Central memory CD8-positive, alpha-beta T cell (primary cell): ENCODE results near the gene PRSS12.
A peak's percentile ranks its signal among the peaks of the same experiment; 100 is the strongest.
"Not testable (repeated sequence)": the region's sequence is repeated elsewhere in the genome, so short reads cannot be mapped to it uniquely, and the experiment has no call there.

ENCODE experiments used
- ATAC-seq: fragments of 150-1000 bp; cut with Tn5 transposase; replicated peaks from 2 replicates; pipeline ENCODE4 v1.10.0; 2022; ENCODE audit warnings: mild to moderate bottlenecking, moderate FRiP score, moderate number of reproducible peaks; ENCODE audit not compliant: poor library complexity, severe bottlenecking; ENCODE audit errors: extremely low read depth
- DNase-seq, 2 donors: peaks; one replicate each; pipeline ENCODE4 v3.0.0; 2021; ENCODE audit warnings: low spot score in 2 of 2
- H3K27ac Mint-ChIP-seq: one replicate; pipeline ENCODE4 v1.8.0; 2022; ENCODE audit warnings: low read depth, mild to moderate bottlenecking, moderate library complexity, mixed read lengths
- H3K27me3 Mint-ChIP-seq: one replicate; pipeline ENCODE4 v1.8.0; 2022; ENCODE audit warnings: mixed read lengths
- H3K36me3 Mint-ChIP-seq: one replicate; pipeline ENCODE4 v1.8.0; 2022; ENCODE audit warnings: mild to moderate bottlenecking, moderate library complexity, mixed read lengths; ENCODE audit not compliant: insufficient read depth
- H3K4me1 Mint-ChIP-seq: one replicate; pipeline ENCODE4 v1.8.0; 2022; ENCODE audit warnings: mixed read lengths
- H3K4me3 Mint-ChIP-seq: one replicate; pipeline ENCODE4 v1.8.0; 2022; ENCODE audit warnings: mild to moderate bottlenecking, moderate library complexity, mixed read lengths
- H3K9me3 Mint-ChIP-seq: one replicate; pipeline ENCODE4 v1.8.0; 2022; ENCODE audit warnings: mixed read lengths

Gene PRSS12

DNA sequence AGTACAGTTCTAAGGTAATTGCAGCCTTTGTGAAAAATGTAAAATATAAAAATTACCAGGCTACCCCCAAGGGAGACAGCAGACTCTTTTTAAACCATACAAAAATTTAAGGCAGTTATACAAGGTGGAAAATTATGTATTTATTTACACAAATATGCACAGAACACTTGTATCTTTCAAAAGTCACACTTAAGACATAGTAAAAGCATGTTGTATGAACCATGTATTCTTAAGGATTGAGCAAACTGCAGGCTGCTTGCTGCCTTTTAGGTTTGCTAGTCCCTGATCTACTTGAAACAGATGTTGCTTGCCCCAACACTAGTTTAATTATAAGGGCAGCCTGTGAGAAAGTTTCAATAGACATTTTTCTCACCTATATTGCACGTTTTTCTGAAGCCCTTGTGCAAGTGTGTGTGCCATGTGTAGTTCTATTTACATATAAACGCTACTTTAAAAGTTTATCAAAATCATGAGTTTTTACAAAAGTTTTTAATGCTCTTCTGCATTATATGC, 72.8 kb downstream of the PRSS12 start:
- Mint-ChIP-seq H3K36me3 (peaks cover 37% of the 10 kb centered on the region), H3K4me1 (peaks cover 32% of the 10 kb centered on the region), H3K9me3 (no peaks in the 10 kb centered on the region), H3K4me3 (peak overlapping the region; percentile 87), H3K27me3 (no peaks in the 10 kb centered on the region), H3K27ac (peak overlapping the region; percentile 98)
- ATAC-seq (no peak), DNase-seq (no peak)

DNA sequence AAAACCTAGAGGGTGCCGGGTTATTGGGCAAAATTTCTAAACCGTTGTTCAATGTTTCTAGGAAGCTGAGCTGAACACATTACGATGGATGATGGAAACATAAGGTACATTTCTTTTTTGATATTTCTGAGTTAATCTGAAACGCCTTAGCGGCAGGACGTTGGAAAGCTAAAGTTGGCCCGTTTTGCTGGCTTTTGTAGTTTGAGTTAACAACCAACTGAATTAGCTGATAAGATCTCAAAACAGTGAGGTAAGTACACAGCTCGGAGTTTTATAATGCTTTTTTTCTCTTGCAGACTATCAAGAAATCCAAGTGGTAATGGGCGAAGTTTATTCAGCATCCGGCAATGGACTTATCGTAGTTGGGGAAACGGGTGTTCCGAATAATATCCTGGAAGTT, 73.5 kb downstream of the PRSS12 start:
- Mint-ChIP-seq H3K9me3 (no peaks in the 10 kb centered on the region), H3K27ac (peak overlapping the region; percentile 98), H3K4me3 (peak overlapping the region; percentile 87), H3K27me3 (no peaks in the 10 kb centered on the region), H3K36me3 (peaks cover 37% of the 10 kb centered on the region), H3K4me1 (peaks cover 32% of the 10 kb centered on the region)
- no peak for DNase-seq
- ATAC-seq = no peak

- H3K4me3 Mint-ChIP-seq = peak overlapping the region; percentile 87
- H3K36me3 Mint-ChIP-seq = peaks cover 35% of the 10 kb centered on the region
- ATAC-seq = peak; percentile 94
- peak overlapping the region; percentile 98 for H3K27ac Mint-ChIP-seq
- DNase-seq = peak; percentile 92 to 95
- H3K9me3 Mint-ChIP-seq = no peaks in the 10 kb centered on the region
- no peaks in the 10 kb centered on the region for H3K27me3 Mint-ChIP-seq
- H3K4me1 Mint-ChIP-seq = peaks cover 32% of the 10 kb centered on the region
Observed at GRCh38 chr4:118278473-118279274, 74.1 kb downstream of the PRSS12 start.

- H3K27me3 Mint-ChIP-seq = no peaks in the 10 kb centered on the region
- peak overlapping the region; percentile 98 for H3K27ac Mint-ChIP-seq
- no peaks in the 10 kb centered on the region for H3K9me3 Mint-ChIP-seq
- H3K4me3 Mint-ChIP-seq = peak overlapping the region; percentile 87
- peaks cover 34% of the 10 kb centered on the region for H3K36me3 Mint-ChIP-seq
- H3K4me1 Mint-ChIP-seq = peaks cover 32% of the 10 kb centered on the region
- DNase-seq (no peak), ATAC-seq (no peak)
Observed at GRCh38 chr4:118277243-118277642, 75.6 kb downstream of the PRSS12 start.

DNA sequence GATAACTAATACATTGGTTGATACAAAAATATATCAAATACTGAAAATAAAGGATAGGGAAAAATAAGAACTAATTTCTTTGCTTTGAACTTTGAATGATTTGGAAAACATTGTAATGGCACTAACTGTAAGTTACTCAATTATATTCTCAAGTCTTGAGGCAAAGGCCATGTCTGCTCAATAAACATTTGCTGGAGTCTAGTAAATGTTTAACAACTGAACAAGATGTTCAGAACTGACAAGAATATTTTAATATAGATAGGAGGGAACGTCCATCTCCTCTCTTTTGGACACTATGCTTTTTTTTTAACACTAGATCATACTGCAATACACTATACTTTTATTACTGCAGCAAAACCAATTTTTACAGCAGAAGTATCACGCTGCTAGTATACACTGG, 76.2 kb downstream of the PRSS12 start:
- Mint-ChIP-seq H3K4me3 (no peak overlapping the region), H3K27me3 (no peaks in the 10 kb centered on the region), H3K36me3 (peaks cover 28% of the 10 kb centered on the region), H3K4me1 (peaks cover 32% of the 10 kb centered on the region), H3K9me3 (no peaks in the 10 kb centered on the region), H3K27ac (no peak overlapping the region)
- DNase-seq (no peak), ATAC-seq (no peak)

DNA sequence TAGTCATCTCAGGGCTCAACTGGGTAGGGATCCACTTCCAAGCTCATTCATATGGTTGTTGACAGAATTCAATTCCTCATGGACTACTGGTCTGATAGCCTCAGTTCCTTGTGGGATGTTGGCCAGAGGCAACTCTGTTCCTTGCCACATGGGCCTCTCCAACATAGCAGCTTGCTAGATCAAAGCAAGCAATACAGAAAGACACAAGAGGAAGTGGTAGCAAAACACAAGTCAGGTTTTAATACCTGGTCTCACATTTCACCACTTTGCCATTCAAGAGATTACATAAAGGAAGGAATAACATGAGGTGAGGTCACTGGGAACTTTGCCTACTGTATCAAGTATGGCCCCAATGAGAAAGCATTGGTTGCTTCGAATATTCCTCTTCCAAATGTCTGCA, 79.2 kb downstream of the PRSS12 start:
- no peak overlapping the region for H3K27ac Mint-ChIP-seq
- no peaks in the 10 kb centered on the region for H3K27me3 Mint-ChIP-seq
- H3K4me1 Mint-ChIP-seq = peaks cover 12% of the 10 kb centered on the region
- H3K36me3 Mint-ChIP-seq = peaks cover 7% of the 10 kb centered on the region
- no peak for ATAC-seq
- no peak overlapping the region for H3K4me3 Mint-ChIP-seq
- H3K9me3 Mint-ChIP-seq = no peaks in the 10 kb centered on the region
- DNase-seq = no peak

DNA sequence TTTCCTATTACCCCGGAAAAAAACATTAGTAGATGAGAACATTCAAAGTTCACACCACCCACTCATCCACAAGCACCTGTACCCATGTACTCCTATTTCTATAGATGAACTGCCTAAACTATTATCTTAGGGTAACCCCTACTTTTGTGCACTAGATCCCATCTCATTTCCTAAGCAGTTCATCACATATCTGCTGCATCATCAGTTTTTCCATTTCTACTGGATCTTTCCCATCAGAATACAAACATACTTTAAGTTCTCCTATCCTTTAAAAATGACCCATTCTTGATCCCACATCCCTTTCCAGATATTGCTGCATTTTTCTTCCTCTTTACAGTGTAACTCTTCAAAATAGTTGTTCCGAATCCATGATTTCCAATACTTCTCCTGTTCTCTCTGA, 81.0 kb downstream of the PRSS12 start:
- H3K9me3 Mint-ChIP-seq = no peaks in the 10 kb centered on the region
- no peak overlapping the region for H3K27ac Mint-ChIP-seq
- H3K4me3 Mint-ChIP-seq = no peak overlapping the region
- no peaks in the 10 kb centered on the region for H3K27me3 Mint-ChIP-seq
- ATAC-seq = no peak
- no peaks in the 10 kb centered on the region for H3K4me1 Mint-ChIP-seq
- no peak for DNase-seq
- H3K36me3 Mint-ChIP-seq = no peaks in the 10 kb centered on the region

DNA sequence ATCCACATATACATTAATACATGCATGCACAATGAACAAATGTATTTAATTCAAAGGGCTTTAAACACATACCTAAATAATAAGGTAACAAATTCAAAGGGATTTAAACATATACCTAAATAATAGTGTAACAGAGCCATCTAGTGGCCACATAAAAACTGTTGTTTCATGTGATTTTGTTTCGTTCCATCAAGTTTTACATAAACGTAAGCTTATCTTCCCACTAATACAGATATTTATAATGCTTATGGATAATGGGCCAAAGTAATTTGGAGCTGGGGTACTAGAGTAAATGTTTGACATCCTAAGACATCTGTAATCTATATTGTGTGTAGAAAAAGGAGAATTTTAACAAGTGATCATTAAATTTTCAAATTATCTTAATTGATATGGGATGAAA, 82.3 kb downstream of the PRSS12 start:
- no peaks in the 10 kb centered on the region for H3K36me3 Mint-ChIP-seq
- DNase-seq (no peak), ATAC-seq (peak; percentile 28)
- no peaks in the 10 kb centered on the region for H3K27me3 Mint-ChIP-seq
- no peaks in the 10 kb centered on the region for H3K4me1 Mint-ChIP-seq
- no peaks in the 10 kb centered on the region for H3K9me3 Mint-ChIP-seq
- H3K27ac Mint-ChIP-seq = no peak overlapping the region
- H3K4me3 Mint-ChIP-seq = no peak overlapping the region

DNA sequence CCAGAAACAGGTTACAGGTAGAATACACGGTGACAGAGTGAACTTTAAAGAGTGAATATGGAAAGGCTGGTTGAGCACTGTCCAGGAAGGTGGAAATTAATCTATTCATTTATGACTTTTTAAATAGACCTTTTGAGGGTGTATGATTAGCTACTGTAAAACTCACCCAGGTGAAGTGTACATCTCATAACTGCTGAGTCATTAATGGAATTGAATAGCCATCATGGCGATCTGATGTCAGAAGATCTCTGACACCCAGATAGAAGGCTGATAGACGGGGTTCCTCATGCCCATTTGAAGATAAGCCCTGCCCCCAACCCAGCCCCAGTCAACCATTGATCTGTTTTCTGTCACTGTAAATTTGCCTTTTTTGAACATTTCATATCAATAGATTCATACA, 84.0 kb downstream of the PRSS12 start:
- Mint-ChIP-seq H3K27me3 (peaks cover 12% of the 10 kb centered on the region), H3K4me1 (no peaks in the 10 kb centered on the region), H3K27ac (no peak overlapping the region), H3K36me3 (no peaks in the 10 kb centered on the region), H3K9me3 (no peaks in the 10 kb centered on the region), H3K4me3 (no peak overlapping the region)
- ATAC-seq = no peak
- DNase-seq = no peak

- H3K4me3 Mint-ChIP-seq = not testable (repeated sequence)
Observed at GRCh38 chr4:118266145-118266496, 86.7 kb downstream of the PRSS12 start.

DNA sequence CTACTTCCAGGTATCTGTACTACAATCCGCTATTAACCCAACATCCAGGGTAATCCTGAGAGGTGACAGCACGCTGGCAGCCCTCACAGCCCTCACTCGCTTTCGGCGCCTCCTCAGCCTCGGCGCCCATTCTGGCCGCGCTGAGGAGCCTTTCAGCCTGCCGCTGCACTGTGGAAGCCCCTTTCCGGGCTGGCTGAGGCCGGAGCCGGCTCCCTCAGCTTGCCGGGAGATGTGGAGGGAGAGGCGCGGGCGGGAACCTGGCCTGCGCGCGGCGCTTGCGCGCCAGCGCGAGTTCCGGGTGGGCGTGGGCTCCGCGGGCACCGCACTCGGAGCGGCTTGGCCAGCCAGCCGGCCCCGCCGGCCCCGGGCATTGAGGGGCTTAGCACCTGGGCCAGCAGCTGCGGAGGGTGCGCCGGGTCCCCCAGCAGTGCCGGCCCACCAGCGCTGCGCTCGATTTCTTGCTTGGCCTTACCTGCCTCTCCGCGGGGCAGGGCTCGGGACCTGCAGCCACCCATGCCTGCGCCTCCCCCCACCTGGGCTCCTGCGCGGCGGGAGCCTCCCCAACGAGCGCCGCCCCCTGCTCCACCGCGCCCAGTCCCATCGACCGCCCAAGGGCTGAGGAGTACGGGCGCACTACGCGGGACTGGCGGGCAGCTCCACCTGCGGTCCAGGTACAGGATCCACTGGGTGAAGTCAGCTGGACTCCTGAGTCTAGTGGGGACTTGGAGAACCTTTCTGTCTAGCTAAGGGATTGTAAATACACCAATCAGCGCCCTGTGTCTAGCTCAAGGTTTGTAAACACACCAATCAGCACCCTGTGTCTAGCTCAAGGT, 87.3 kb downstream of the PRSS12 start:
- no peak for ATAC-seq
- Mint-ChIP-seq H3K36me3 (no peaks in the 10 kb centered on the region), H3K4me1 (no peaks in the 10 kb centered on the region), H3K9me3 (no peaks in the 10 kb centered on the region), H3K27ac (no peak overlapping the region), H3K4me3 (peak overlapping the region; percentile 26), H3K27me3 (peaks cover 24% of the 10 kb centered on the region)
- DNase-seq = no peak

More at GRCh38 chr4:118266145-118266496, 86.7 kb downstream of the PRSS12 start:
- H3K9me3 Mint-ChIP-seq, ATAC-seq, DNase-seq, H3K36me3 Mint-ChIP-seq, H3K4me1 Mint-ChIP-seq, H3K27ac Mint-ChIP-seq: not testable (repeated sequence)
- peaks cover 21% of the 10 kb centered on the region for H3K27me3 Mint-ChIP-seq

GRCh38 chr4:118264096-118264495, 88.7 kb downstream of the PRSS12 start:
- Mint-ChIP-seq H3K9me3 (no peaks in the 10 kb centered on the region), H3K27ac (no peak overlapping the region), H3K27me3 (peaks cover 29% of the 10 kb centered on the region), H3K36me3 (no peaks in the 10 kb centered on the region), H3K4me3 (no peak overlapping the region), H3K4me1 (no peaks in the 10 kb centered on the region)
- DNase-seq (no peak), ATAC-seq (no peak)

GRCh38 chr4:118260309-118260708, 92.5 kb downstream of the PRSS12 start:
- Mint-ChIP-seq H3K36me3 (no peaks in the 10 kb centered on the region), H3K27me3 (peaks cover 32% of the 10 kb centered on the region)

More at GRCh38 chr4:118260309-118260708, 92.5 kb downstream of the PRSS12 start:
- H3K4me1 Mint-ChIP-seq = no peaks in the 10 kb centered on the region
- ATAC-seq (no peak), DNase-seq (no peak)
- no peak overlapping the region for H3K27ac Mint-ChIP-seq
- no peak overlapping the region for H3K4me3 Mint-ChIP-seq
- H3K9me3 Mint-ChIP-seq = no peaks in the 10 kb centered on the region
